Measurements from ENCODE around the gene TMA7B. TPM values are rescaled to one million over a fixed set of nuclear protein-coding genes. Genes with fewer than 3 reads are reported as not detected.

Gene TMA7B
- total RNA-seq, 4 donors from 2014 or later = not detected

DNA sequence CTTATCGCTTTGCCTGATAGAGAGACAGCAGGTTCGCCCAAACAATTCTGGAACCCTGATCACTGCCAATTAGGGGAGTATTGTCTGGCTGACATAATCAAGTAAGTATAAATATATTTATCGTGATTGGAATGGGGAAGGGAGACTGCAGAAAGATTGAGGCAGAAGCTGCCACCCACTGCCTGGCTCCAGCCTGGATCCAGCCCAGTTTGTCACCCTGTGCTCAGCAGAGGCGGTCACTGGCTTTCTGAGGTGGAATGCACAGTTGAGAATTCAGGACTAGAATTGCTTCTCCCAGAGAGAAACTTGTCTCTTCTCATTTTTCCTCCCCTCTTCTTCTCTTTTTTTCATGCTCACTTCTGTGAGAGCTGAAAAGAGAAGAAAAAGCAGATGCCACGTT, 33.4 kb upstream of the TMA7B start:
- in situ Hi-C loops (cut with MboI; ENCODE audit: low sequenced_read_pairs in 4 of 4) (no loop called here), intact Hi-C loops (cut with DNase I; ENCODE audit: low total_unique reads) (no loop called here)
- Histone ChIP-seq H3K4me1 (no peaks in the 10 kb centered on the region), H3K36me3 (no peaks in the 10 kb centered on the region), H3K27me3 (peaks cover 34 to 52% (median 35%) of the 10 kb centered on the region in 3 donors), H3K4me3 (no peak overlapping the region), H3K9me3 (no peaks in the 10 kb centered on the region), H3K27ac (no peak overlapping the region)
- DNase-seq (no peak), ATAC-seq (no peak)
- TF ChIP-seq POLR2A (IDR thresholded peaks at IDR 0.05) = no peak
- no peak for TF ChIP-seq CTCF (IDR thresholded peaks at IDR 0.05 in 4 of 5, conservative IDR thresholded peaks at IDR 0.05 in 1 of 5)

GRCh38 chr22:39927544-39927943, 32.7 kb upstream of the TMA7B start:
- TF ChIP-seq CTCF (IDR thresholded peaks at IDR 0.05 in 4 of 5, conservative IDR thresholded peaks at IDR 0.05 in 1 of 5) (no peak), POLR2A (IDR thresholded peaks at IDR 0.05) (no peak)
- in situ Hi-C loops (cut with MboI; ENCODE audit: low sequenced_read_pairs in 4 of 4) (no loop called here), intact Hi-C loops (cut with DNase I; ENCODE audit: low total_unique reads) (no loop called here)
- DNase-seq (no peak), ATAC-seq (no peak)
- no peak overlapping the region for H3K4me3 ChIP-seq
- H3K27ac ChIP-seq = no peak overlapping the region
- H3K9me3 ChIP-seq = no peaks in the 10 kb centered on the region
- no peaks in the 10 kb centered on the region for H3K4me1 ChIP-seq
- no peaks in the 10 kb centered on the region for H3K36me3 ChIP-seq
- peaks cover 30 to 52% (median 36%) of the 10 kb centered on the region in 3 donors for H3K27me3 ChIP-seq

DNA sequence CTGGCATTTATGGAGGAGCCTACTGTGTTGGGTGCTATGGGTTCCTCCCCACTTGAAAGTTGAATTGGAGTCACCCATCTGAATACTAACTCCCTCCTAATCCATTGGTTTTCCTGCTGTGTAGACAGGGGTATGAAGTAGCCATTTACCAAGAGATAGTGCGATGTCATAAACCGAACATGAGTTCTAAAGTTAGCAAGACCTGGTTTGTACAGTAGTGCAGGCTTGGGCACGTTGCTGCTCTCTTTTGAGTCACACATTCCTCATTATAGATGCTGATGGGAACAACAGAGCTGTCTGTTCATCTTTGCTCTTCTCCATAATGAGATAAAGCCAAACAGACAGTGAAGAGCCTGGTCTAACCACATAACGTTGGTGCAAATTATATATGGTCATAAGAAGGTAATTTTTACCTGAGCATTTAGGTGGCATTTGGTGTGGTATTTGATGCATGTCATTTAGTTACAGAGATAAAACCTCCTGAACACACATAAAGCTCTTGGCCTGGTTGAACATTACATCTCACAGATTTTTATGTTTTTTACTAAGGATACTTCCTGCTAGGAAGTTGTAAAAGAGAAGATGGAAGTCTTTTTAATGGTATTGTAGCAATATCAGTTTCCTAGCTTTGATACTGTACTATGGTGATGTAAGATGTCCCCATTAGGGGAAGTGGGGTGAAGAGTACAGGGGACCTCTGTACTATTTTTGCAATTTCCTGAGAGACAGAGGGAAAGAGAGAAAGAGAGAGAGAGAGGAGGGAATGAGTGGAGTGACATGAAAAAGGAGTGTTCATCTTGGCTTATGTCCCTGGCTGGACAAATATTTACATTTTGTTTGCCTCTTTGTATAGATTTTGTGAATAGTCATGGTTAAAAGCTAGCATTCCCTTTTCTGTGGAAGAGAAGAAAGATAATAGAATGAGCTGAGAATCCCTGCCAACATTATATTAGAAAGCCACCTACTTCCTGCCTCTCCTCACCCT, 31.4 kb upstream of the TMA7B start:
- no peak for DNase-seq
- in situ Hi-C loops (cut with MboI; ENCODE audit: low sequenced_read_pairs in 4 of 4) = no loop called here
- H3K27ac ChIP-seq = no peak overlapping the region
- ATAC-seq = no peak
- H3K9me3 ChIP-seq = no peaks in the 10 kb centered on the region
- H3K4me3 ChIP-seq = no peak overlapping the region
- peaks cover 30 to 52% (median 36%) of the 10 kb centered on the region in 3 donors for H3K27me3 ChIP-seq
- H3K36me3 ChIP-seq = no peaks in the 10 kb centered on the region
- TF ChIP-seq POLR2A (IDR thresholded peaks at IDR 0.05) = no peak
- TF ChIP-seq CTCF (IDR thresholded peaks at IDR 0.05 in 4 of 5, conservative IDR thresholded peaks at IDR 0.05 in 1 of 5) = no peak
- intact Hi-C loops (cut with DNase I; ENCODE audit: low total_unique reads) = no loop called here
- no peaks in the 10 kb centered on the region for H3K4me1 ChIP-seq

GRCh38 chr22:39931251-39931650, 28.9 kb upstream of the TMA7B start:
- H3K9me3 ChIP-seq = no peaks in the 10 kb centered on the region
- intact Hi-C loops (cut with DNase I; ENCODE audit: low total_unique reads) = no loop called here
- DNase-seq = no peak
- no peaks in the 10 kb centered on the region for H3K36me3 ChIP-seq
- TF ChIP-seq CTCF (IDR thresholded peaks at IDR 0.05 in 4 of 5, conservative IDR thresholded peaks at IDR 0.05 in 1 of 5) (no peak), POLR2A (IDR thresholded peaks at IDR 0.05) (no peak)
- no peak for ATAC-seq
- H3K4me3 ChIP-seq = no peak overlapping the region
- no peaks in the 10 kb centered on the region for H3K4me1 ChIP-seq
- in situ Hi-C loops (cut with MboI; ENCODE audit: low sequenced_read_pairs in 4 of 4) = no loop called here
- no peak overlapping the region for H3K27ac ChIP-seq
- peaks cover 18 to 42% (median 28%) of the 10 kb centered on the region in 3 donors for H3K27me3 ChIP-seq

All from gastrocnemius medialis (tissue), 4 donors.